GM18520 (cell line): ENCODE measurements around the gene NUBP2.

Experiments
- ATAC-seq: cut with Tn5 transposase; IDR thresholded peaks from one replicate; pipeline ENCODE4 v1.9.1; 2021; ENCODE audit not compliant: unreplicated experiment

The NUBP2 gene

DNA sequence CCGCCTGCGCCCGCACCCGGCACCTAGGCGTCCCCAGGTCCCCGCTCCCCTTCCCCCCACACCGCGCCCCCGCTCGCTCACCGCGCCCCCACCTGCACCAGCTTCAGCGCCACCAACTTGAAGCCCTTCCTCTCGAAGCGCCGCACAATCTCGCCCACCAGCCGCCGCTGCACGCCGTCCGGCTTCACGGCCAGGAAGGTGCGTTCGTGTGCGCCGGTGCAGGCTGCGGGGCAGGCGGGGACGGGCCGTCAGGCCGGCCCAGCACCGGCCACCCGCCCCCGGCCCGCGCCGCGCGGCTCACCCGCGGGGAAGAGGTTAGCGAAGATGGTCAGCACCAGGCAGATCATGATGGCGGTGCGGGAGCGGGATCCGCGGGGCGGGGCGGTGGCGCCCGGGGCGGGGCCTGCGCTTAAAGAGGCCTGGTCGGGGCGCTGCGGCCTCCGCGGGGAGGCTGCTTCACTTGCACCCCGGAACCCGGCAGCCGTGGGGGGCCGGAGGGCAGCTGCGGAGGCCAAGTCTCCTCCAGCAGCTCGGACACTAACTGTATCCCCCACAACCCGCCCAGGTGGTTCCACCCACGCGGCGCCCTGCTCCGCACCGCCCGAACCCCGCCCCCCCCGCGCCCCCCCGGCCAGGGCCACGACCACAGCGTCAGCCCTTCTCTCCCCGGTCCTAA lies 11.4 kb upstream of the NUBP2 start, which contains the start of gene NME3:
TSS of gene NME3 (minus strand) at position 356 of the 676 bp plus-strand sequence. CDS start at position 347, 9 bp downstream.
- ATAC-seq, result no peak

DNA sequence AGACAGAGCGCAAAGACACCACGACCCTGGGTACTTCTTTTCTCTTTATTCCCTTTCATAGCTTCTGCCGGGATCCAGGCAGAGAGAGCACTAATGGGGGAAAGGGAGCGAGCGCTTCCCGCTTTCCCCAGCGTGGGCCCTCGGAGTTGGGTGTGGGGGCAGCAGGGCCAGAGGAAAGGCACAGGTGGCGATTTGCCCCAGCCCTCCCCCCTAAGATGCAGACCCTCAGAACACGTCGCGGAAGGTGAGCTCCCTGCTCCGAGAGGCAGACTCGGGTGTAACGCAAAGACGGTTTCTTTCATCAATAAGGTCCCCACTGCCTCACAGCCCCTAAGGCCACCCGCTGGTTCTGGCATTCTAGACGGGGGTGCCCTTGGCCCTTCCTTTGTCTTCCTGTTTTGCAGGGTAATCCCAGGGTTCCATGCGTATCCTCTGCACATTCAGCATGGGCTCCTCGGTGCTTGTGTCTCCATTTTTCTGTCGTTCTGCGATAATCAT lies 10.8 kb upstream of the NUBP2 start:
- ATAC-seq, result no peak

DNA sequence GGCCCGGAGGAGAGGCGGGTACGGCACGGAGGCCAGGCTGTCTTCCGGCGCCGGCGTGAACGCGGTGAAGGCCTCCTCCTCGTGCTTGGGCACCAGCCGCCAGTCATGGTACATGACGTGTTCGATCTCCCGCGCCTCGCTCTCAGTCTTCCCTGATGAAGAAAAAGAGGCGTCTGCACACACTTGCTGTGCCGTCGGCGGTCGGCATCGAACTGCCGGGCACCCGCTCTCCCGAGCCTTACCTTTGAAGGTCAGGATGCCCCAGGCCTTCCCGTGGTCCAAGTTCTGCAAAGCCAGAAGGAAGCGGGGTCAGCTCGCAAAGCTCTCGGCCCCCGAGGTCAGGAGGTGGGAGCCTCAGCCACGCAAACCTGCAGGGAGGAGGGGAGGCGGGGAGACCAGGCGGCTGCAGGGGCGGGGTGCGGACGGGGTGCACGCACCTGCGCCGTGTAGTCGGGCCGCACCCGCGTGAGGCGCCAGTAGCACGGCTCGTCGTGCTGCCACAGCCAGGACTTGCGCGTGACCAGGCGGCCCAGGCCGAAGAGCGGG lies 10.3 kb upstream of the NUBP2 start, which contains the start of gene EME2:
TSS of gene EME2 (plus strand) at position 449 of the 546 bp plus-strand sequence. CDS start 418 bp downstream, outside the sequence.
- ATAC-seq, result no peak

DNA sequence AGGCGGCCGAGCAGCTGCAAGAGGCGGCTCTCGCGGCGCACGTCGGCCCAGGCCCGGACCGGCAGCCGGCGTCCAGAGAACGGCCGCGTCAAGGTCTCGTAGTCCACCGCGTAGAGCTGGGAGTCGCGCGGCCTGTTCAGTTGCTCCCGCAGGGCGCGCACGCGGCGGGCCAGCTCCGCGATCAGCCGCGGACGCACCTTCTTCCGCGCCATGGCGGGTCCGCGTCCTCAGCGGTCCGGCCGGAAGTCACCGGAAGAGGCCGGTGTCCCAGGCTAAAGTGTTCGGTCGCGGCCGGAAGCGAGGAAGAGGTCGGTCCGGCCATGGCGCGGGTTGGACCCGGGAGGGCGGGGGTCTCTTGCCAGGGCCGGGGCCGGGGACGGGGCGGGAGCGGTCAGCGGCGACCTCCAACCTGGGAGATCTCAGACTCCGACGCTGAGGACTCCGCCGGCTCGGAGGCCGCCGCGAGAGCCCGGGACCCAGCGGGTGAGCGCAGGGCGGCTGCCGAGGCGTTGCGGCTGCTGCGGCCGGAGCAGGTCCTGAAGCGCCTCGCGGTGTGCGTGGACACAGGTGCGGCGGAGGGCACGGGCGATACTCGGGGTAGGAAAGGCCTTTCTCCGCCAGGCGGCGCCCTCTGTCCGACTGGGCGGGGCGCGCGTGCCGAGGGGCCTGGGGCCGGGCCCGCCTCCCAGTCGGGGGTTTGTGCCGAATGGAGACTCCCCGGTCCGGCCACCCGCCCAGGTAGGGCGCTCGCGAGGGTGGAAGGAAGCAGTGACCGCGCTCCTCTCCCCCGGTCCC lies 9.7 kb upstream of the NUBP2 start, which contains the start of gene MRPS34:
TSS of gene MRPS34 (minus strand) at position 227 of the 795 bp plus-strand sequence. CDS start at position 212, 15 bp downstream.
- ATAC-seq, result peak; percentile 41

DNA sequence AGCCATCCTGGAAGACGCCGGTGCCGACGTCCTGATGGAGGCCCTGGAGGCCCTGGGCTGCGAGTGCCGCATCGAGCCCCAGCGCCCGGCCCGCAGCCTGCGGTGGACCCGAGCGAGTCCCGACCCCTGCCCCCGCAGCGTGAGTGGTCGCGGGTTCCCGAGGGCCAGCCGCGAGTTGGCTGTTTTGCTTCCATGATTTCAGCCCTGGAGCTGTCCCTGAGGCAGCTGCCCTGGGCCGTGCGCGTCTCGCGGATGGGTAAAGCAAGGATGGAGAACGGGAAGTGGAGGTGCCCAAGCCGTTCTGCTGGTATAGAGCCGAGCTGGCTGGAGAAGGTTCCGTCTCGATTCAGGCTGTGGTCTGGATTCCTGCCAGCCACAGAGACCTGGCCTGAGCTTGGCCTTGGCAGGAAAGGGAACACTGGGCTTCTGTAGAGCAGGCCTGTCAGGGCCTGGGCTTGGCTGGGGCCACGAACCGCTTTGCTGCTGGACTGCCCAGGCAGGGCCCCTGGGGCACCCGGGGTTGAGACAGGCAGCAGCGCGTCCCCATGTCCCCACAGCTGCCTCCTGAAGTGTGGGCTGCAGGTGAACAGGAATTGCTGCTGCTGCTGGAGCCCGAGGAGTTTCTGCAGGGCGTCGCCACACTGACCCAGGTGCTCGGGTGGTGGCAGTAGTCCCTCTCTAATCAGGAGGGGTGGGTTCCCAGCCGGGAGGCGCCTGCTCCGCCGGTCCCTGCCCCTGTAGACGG lies 8.9 kb upstream of the NUBP2 start:
- ATAC-seq, result no peak

DNA sequence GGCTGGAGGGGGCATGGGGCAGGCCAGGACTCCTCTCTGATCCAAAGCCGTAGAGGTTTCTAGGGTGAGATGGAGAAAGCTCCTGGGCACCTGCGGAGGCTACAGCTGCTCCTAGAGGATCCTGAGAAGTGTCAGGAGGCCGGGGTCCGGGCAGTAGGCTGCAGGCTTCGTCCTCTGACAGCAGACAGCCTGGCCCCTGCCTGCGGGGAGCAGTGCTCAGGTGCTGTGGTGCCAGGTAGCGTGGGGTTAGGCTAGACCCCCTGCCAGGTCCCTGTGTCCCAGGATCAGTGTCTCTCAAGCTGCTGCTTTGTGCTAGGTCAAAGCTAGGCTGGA lies 8.3 kb upstream of the NUBP2 start:
- no peak for ATAC-seq

DNA sequence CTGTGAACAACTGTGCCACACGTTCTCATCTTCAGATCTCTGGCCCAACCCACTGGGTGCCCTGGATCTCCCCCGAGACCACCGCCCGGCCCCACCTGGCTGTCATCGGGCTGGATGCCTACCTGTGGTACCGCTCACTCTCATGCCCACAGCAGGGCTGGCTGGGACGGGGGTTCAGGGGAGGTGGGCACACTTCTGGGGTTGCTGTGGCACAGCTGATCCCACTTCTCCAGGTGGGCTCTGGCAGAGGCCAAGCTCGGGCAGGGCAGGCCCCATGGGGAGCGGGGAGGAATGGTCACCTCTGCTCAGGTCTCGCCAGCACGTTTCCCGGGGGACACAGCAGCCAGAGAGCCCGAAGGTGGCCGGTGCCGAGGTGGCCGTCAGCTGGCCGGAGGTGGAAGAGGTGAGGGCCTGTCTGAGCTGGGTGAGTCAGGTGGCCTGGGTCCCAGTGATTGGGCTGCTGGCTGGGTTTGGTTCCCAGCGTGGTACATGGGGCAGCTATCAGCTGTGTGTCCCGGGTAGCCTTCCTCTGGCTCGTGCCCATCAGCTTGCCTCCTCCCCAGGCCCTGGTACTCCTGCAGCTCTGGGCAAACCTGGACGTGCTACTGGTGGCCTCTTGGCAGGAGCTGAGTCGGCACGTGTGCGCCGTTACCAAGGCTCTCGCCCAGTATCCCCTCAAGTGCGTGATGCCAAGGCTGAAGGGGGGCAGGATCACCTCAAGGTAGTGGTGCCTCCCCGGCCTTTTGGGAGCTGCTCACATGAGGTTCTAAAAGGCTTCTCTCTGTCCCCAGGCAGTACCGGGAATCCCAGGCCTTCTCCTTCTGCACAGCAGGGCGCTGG lies 7.5 kb upstream of the NUBP2 start:
- no peak for ATAC-seq

DNA sequence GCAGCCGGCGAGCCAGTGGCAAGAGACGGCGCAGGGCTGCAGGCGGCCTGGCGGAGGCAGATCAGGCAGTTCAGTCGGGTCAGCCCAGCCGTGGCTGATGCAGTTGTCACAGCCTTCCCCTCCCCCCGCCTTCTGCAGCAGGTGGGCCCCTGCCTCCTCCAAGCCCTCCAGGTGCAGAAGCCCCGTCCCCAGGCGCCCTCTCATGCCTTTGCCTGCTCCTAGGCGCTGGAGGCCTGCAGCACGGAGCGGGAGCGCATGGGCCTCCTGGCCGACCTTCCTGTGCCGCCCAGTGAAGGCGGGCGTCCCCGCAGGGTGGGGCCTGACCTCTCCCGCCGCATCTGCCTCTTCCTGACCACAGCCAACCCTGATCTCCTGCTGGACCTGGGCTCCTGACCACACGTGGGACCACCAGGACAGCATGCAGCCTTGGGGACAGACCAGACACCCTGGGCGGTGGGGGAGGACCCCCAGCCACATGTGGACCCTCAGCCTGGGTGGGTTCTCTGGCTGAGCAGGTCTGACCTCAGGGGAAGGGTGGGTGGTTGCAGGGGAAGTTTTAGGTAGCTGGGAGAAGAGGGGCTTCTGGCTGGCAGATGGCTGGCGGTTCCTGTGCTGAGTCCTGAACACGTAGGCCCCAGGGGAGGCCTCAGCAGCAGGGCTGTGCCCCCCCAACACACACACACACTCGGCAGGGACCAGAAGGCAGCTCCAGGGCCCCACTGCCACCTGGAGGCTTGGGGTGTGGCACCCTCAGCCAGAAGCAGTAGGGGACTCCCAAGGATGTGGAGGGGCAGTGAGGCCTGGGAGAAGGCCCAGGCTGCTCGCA lies 6.7 kb upstream of the NUBP2 start:
- ATAC-seq, result no peak

DNA sequence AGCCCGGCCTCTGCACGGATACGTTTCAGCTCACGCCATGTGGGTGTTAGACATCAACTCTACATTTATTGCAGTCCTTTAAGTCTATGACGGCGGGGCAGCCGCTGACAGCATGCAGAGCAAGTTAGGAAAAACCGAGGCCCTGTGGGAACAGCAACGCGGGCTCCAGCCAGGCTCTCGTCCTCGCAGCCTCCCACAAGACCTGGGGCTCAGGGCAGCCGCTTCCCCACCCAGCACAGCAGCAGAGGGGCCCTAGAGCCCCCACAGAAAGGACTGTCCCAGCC lies 6.1 kb upstream of the NUBP2 start:
- no peak for ATAC-seq

DNA sequence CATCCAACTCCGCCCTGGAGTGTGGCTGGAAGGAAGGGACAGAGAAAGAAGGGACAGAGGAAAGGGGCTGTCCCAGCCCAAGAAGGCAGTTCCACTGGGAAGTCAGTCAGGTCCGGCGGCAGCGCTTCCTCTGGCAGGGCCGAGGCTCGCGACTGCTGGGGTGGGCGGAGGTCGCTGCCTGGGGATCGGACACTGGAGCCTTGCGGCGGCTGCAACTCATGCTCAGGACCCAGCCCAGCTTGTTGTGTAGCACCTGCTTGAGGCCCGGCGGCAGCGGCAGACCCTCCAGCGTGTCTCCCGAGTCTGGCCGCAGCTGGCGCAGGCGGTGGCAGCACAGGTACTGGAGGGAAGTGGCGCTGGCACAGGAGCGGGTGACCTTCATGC lies 5.8 kb upstream of the NUBP2 start:
- no peak for ATAC-seq

DNA sequence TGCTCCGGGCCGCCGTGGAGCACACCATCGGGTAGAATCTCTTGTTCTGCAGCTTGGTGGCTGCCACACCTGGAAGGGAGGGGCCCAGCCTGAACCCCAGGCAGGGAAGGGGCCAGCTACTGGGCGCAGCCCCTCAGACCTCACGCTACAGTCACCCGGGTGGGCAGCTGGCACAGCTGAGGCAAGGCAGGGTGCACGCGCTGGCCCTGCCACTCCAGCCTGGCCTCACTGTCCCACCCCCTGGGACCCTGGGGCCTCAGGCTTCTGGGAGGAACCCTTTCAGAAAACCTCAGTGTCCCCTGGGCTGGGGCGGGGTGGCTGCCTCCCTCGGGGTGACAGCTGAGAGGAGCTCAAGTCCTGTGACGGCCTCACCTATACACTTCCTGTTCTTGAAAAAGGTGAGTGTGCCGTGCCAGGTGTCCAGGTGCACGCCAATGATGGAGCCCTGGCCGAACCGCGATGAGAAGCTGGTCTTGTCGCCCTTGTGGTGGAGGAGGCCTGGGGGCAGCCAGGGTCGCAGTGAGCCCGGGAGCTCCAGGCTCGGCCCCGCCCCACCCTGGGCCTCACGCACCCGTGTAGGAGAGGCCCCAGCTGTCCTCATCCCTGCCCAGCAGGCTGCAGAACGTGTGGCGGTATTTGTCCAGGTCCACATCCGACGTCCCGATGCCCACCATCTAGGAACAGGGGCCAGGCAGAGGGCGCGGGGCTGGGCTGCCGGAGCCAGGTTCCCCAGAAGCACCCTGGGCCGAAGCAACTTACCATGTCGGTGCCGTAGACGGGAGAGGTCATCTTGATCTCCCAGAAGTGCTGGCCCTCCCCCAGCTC lies 5.2 kb upstream of the NUBP2 start:
- no peak for ATAC-seq

DNA sequence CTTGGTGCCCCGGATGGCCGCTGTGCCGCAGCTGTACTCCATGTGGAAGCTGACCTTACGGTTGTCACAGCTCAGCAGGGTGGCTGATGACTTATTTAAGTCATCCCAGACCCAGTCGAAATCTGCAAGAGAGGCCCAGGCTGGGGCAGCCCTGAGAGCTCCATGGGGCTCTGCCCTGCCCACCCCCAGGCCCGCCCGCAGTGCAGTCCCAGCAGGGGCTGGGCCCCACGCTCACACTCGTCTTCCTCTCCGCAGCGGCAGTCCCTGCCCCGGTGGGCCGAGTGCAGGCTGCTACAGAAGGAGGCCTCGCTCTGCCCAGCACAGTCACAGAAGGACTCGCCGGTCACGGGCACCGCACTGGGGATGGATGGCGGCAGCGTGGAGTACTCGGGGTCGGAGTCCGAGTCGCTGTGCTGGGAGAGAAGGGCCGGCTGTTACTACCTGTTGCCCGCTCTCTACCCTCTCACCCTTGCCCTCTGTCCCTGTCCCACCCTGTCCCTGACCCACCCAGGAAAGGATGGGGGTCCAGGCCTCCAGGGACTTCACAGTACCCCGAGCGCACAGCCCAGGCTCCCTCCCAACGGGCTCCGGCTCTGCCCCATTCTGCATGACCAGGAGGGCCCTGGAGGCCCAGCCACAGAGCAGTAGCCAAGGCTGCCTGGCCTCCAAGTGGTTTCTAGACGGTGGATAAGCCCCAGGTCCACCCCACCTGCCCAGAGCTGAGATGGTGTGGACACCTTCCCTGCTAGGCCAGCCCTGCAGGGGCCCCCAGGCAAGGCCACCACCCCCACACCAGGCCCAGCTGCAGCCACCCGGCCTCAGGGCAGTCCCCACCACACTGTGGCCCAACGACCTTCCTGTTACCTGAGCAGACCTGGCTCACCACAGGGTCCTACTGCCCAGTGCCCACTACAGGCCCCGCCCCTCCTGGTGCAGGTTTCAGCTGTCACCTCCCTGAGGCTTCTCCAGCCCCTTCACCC lies 4.3 kb upstream of the NUBP2 start:
- ATAC-seq, result no peak

DNA sequence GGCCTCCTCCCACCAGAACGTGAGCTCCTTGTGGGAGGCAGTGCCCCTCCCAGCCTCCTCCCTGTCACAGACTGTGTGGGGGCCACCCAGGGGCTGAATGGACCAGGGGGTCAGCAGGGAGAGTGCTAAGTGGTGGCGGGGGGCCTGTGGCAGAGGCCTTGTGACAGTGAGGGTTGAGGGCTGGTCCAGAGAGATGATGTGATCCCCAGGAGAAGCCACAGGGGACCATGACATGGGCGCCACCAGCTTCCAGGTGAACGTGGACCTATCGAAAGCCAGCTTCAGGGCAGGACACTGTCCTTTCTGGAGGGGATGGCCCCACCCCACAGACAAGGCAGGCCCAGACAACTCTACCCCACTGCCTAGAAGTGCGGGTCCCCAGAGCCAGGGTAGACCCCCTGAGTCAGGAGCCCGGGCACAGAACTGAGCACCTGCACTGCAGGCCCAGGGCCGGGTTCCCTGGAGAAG lies 3.5 kb upstream of the NUBP2 start:
- ATAC-seq, result no peak

DNA sequence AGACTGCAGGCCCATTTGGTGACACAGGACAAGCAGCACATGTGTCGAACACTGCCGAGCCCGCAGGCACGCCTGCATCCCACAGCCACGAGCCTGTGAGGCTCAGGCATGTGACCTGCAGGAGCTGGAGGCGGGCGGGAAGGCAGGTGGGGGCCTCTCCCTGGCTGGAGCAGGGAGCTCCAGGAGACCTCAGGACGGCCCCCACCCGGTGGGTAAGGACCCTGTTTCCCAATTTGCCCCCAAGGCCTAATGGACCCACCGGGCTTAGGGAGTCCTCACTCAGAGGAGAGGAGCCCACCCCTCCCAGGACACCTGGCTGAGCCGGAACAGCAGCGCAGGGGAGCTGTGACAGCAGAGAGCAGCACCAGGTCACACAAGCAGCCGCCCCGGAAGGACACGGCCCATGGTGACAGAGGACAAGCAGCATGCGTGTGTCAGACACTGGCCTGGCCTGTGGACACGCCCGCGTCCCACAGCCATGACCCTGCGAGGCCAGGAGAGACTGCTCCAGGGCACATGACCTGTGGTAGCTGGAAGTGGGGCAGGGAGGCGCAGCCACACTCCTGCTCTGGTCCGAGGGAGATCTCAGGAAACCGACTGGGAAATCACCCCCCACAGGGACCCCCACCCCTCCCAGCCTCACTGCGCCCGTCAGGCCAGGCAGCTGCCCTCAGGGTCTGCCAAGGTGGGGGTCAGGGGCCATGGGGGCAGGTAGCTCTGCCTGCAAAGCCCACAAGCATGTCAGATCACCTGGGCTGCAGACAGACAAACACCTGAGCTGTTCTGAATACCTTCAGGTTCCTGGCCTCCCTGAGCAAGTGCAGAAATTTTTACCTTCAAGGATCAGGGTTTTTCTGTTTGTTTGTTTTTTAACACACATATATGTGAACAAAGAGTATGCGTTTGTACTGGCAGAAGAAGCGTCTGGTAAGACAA lies 2.8 kb upstream of the NUBP2 start:
- no peak for ATAC-seq

DNA sequence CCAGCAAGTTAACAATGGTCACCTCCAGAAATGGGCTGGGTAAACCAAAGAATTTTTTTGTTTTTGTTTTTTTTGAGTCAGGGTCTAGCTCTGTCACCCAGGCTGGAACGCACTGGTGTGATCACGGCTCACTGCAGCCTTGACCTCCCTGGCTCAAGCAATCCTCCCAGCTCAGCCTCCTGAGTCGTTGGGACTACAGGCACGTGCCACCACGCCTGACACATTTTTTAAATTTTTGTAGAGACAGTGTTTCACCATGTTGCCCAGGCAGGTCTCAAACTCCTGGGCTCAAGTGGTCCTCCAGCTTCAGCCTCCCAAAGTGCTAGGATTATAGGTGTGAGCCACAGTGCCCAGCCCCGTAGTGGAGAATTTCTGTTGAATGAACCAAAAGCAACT lies 2.1 kb upstream of the NUBP2 start:
- no peak for ATAC-seq

DNA sequence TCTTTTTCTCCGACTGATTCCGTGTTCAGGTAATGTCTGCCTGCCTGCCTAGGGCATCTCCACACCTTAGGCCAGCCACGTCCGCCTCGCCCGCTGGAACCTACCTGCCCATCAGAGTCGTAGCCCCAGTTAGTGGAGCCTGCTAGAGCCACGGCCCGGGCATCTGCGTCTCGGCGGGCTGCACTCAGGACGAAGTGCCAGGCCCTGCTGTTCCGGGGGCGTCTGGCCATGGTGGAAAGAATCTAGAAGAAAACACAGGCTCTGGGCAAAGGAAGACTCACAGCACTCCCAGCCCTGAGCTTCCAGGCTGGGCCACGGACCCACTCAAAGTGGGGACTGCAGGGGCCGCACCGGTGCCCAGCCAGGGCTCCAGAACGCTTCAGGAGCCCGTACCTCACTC lies 1.5 kb upstream of the NUBP2 start:
- no peak for ATAC-seq
